HS-27A (cell line): ENCODE measurements around the gene GRM1.

Source experiments
- DNase-seq: peaks from one replicate; pipeline ENCODE4 v3.0.0-alpha.2; 2012; ENCODE audit warnings: low read depth, missing footprints

The GRM1 gene

GRCh38 chr6:146028851-146029572 is at the start of gene GRM1:
TSS of gene GRM1 (plus strand) at chr6:146029062. CDS start at chr6:146029518, 456 bp downstream.
- DNase-seq, result no peak

- DNase-seq, result no peak
Observed at GRCh38 chr6:146009338-146009737, 19.5 kb upstream of the GRM1 start.

GRCh38 chr6:146014233-146014632 is 14.6 kb upstream of the GRM1 start:
- no peak for DNase-seq

- no peak for DNase-seq
Observed at GRCh38 chr6:146017672-146018071, 11.2 kb upstream of the GRM1 start.

- no peak for DNase-seq
Observed at GRCh38 chr6:146026873-146027272, 2.0 kb upstream of the GRM1 start.

- DNase-seq, result no peak
Observed at GRCh38 chr6:146027586-146028251, 1.1 kb upstream of the GRM1 start.

GRCh38 chr6:146028252-146028795 is 538 bp upstream of the GRM1 start:
- DNase-seq, result no peak

- DNase-seq, result no peak
Observed at GRCh38 chr6:146029573-146030184, 817 bp downstream of the GRM1 start.

- DNase-seq, result no peak
Observed at GRCh38 chr6:146032387-146032786, 3.5 kb downstream of the GRM1 start.

GRCh38 chr6:146040360-146040759 is 11.5 kb downstream of the GRM1 start:
- DNase-seq, result no peak

- peak; percentile 3 for DNase-seq
Observed at GRCh38 chr6:146041282-146041681, 12.4 kb downstream of the GRM1 start.

GRCh38 chr6:146047371-146047770 is 18.5 kb downstream of the GRM1 start:
- no peak for DNase-seq

GRCh38 chr6:146050168-146050567 is 21.3 kb downstream of the GRM1 start:
- DNase-seq, result no peak

- DNase-seq, result no peak
Observed at GRCh38 chr6:146056506-146056905, 27.6 kb downstream of the GRM1 start.

- no peak for DNase-seq
Observed at GRCh38 chr6:146065690-146066089, 36.8 kb downstream of the GRM1 start.

GRCh38 chr6:146066506-146066905 is 37.6 kb downstream of the GRM1 start:
- no peak for DNase-seq

GRCh38 chr6:146071781-146072180 is 42.9 kb downstream of the GRM1 start:
- DNase-seq, result no peak

GRCh38 chr6:146077992-146078391 is 49.1 kb downstream of the GRM1 start:
- DNase-seq, result no peak

- no peak for DNase-seq
Observed at GRCh38 chr6:146087386-146087785, 58.5 kb downstream of the GRM1 start.

- DNase-seq, result no peak
Observed at GRCh38 chr6:146090474-146090873, 61.6 kb downstream of the GRM1 start.

- no peak for DNase-seq
Observed at GRCh38 chr6:146092961-146093686, 64.3 kb downstream of the GRM1 start.

- no peak for DNase-seq
Observed at GRCh38 chr6:146095481-146095880, 66.6 kb downstream of the GRM1 start.
